Muscle of back (tissue), 11 donors: ENCODE measurements around the gene CTSE. TPM values are rescaled to one million over a fixed set of nuclear protein-coding genes. Genes with fewer than 3 reads are reported as not detected.

Source experiments
- DNase-seq, 3 donors: peaks; one replicate each; pipeline versions ENCODE4 v3.0.0 to v3.0.0-alpha.2; 2013
- polyA plus RNA-seq, 10 donors: library from polyadenylated mRNA; unstranded; fragments of 120-200 nt; gene quantifications; one replicate each; pipeline ENCODE4 v1.2.1, GENCODE V29; 2013; ENCODE audit not compliant: insufficient read length in 10 of 10

Gene CTSE
- polyA plus RNA-seq, 10 donors: 0.09 to 1.2 (median 0.33) TPM

- DNase-seq: no peak
These were observed 27.1 kb upstream of the CTSE start for GRCh38 chr1:206050655-206051235.

GRCh38 chr1:206049919-206050600 lies 26.4 kb upstream of the CTSE start:
- no peak for DNase-seq

GRCh38 chr1:206049293-206049692 lies 25.6 kb upstream of the CTSE start:
- no peak for DNase-seq

- DNase-seq: no peak
These were observed 24.9 kb upstream of the CTSE start for GRCh38 chr1:206048582-206048981.

- DNase-seq: no peak
These were observed 23.6 kb upstream of the CTSE start for GRCh38 chr1:206047271-206047670.

- no peak for DNase-seq
These were observed 17.9 kb upstream of the CTSE start for GRCh38 chr1:206041640-206042039.

GRCh38 chr1:206040328-206040727 lies 16.6 kb upstream of the CTSE start:
- DNase-seq: no peak

GRCh38 chr1:206039046-206039973 lies 15.6 kb upstream of the CTSE start:
- no peak for DNase-seq

- no peak for DNase-seq
These were observed 13.9 kb upstream of the CTSE start for GRCh38 chr1:206037581-206037980.

GRCh38 chr1:206036663-206037455 lies 13.2 kb upstream of the CTSE start:
- no peak for DNase-seq

GRCh38 chr1:206035027-206035426 lies 11.3 kb upstream of the CTSE start:
- no peak for DNase-seq

GRCh38 chr1:206032380-206033140 lies 8.9 kb upstream of the CTSE start:
- DNase-seq: no peak

- peak; percentile 41 to 85 (median 69) for DNase-seq
These were observed 7.0 kb upstream of the CTSE start for GRCh38 chr1:206030714-206031113.

GRCh38 chr1:206030191-206030590 lies 6.5 kb upstream of the CTSE start:
- no peak for DNase-seq

GRCh38 chr1:206029484-206029883 lies 5.8 kb upstream of the CTSE start:
- DNase-seq: peak in 1 of 3 donors; percentile 52

- DNase-seq: no peak
These were observed 1.7 kb upstream of the CTSE start for GRCh38 chr1:206025283-206025820.

- no peak for DNase-seq
These were observed 929 bp downstream of the CTSE start for GRCh38 chr1:206022766-206023165.

GRCh38 chr1:206021626-206022365 lies 1.9 kb downstream of the CTSE start:
- DNase-seq: no peak

GRCh38 chr1:206021008-206021625 lies 2.6 kb downstream of the CTSE start:
- DNase-seq: no peak
